Measurements from ENCODE around the gene AFMID.
A peak's percentile ranks its signal among the peaks of the same experiment; 100 is the strongest.
"Not testable (repeated sequence)": the region's sequence is repeated elsewhere in the genome, so short reads cannot be mapped to it uniquely, and the experiment has no call there.

Gene AFMID, protein sequence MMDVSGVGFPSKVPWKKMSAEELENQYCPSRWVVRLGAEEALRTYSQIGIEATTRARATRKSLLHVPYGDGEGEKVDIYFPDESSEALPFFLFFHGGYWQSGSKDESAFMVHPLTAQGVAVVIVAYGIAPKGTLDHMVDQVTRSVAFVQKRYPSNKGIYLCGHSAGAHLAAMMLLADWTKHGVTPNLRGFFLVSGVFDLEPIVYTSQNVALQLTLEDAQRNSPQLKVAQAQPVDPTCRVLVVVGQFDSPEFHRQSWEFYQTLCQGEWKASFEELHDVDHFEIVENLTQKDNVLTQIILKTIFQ

DNA sequence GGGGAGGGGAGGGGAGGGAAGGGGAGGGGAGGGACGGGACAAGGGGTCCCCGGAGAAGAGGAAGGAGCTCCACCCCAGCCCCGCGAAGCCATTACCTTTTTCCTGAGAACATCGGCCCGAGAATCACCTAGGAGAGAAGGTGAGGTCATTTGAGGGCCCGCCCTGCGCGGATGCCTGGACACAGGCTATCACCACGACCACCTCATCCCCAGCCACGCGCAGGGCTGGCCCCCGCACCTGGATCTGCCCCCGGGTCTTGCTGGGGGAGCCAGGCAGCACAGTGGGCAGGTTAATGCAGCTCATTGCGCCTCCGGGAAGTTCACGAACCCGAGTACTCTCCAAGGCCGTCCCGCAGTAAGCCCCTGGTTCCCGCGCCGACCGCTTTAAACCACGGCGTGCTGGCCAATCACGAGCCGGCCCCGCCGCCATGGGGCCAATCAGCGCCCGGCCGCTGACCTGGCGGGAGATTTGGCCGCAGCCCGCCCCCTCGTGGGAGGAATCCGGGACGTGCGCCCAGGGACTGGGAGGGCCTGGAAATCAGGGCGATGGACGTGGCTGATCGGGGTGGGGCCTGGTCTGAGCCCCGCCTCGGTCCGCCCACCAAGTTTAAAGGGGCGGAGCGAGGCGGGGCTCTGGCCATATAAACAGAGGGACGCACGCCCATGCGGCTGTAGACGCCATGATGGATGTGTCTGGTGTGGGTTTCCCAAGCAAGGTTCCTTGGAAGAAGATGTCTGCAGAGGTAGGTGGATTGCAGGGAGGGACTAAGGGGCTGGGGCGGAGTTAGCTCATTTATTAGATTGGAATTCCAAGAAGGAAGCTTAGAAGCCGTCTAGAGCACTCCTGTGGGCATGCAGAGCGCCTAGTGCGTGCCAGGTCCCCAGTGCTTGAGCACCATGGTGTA is at the start of gene AFMID, which contains the start of gene TK1:
AFMID (plus strand) TSS at position 671 of the 904 bp plus-strand sequence; CDS start at position 680, 9 bp downstream.
TK1 (minus strand) TSS at position 361 of the 904 bp plus-strand sequence; CDS start at position 303, 58 bp downstream.
- Mint-ChIP-seq H3K4me3 (peak within 1 kb of the TSS; percentile 92), H3K9me3 (no peaks in the 10 kb centered on the region), H3K36me3 (ENCODE audit: low read depth) (peaks cover 2% of the 10 kb centered on the region), H3K27ac (peak within 1 kb of the TSS; percentile 72), H3K27me3 (ENCODE audit: low read depth) (no peaks in the 10 kb centered on the region), H3K4me1 (ENCODE audit: low read depth) (peaks cover 22% of the 10 kb centered on the region)

DNA sequence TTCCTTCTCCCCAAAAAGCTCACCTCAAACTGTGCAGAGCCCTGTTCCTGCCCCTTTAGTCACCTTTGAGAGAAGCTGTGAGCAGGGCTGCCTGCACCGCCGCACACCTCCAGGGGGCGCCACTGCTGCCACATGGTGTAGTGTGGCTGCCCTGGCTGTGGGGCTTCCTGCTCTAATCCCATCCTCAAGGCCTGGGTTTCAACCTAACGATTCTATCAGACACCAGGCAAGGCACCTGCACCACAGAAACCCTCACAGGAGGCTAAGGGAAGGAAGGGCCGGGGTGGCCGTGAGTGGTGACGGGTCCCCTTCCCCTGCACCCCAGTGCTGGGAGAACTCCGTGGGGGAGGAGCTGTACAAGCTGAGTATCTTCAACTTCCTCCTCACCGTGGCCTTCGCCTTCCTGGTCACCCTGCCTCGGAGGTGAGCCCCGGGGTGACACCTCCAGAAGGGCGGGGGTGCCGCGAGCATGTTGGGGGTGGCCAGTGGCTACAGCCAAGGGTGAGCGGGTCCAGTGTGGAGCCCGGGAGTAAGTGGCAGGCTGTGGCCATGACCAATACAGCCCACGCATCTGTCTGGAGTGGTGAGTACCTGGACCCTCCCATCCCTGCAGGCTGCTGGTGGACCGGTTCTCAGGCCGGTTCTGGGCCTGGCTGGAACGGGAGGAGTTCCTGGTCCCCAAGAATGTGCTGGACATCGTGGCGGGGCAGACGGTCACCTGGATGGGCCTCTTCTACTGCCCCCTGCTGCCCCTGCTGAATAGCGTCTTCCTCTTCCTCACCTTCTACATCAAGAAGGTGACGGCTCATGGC is 49.6 kb upstream of the AFMID start:
- H3K27ac Mint-ChIP-seq = peak overlapping the region; percentile 49
- no peaks in the 10 kb centered on the region for H3K9me3 Mint-ChIP-seq
- H3K4me3 Mint-ChIP-seq = peak overlapping the region; percentile 44
- H3K36me3 Mint-ChIP-seq (ENCODE audit: low read depth) = peaks cover 60% of the 10 kb centered on the region
- H3K4me1 Mint-ChIP-seq (ENCODE audit: low read depth) = peaks cover 56% of the 10 kb centered on the region
- no peaks in the 10 kb centered on the region for H3K27me3 Mint-ChIP-seq (ENCODE audit: low read depth)

DNA sequence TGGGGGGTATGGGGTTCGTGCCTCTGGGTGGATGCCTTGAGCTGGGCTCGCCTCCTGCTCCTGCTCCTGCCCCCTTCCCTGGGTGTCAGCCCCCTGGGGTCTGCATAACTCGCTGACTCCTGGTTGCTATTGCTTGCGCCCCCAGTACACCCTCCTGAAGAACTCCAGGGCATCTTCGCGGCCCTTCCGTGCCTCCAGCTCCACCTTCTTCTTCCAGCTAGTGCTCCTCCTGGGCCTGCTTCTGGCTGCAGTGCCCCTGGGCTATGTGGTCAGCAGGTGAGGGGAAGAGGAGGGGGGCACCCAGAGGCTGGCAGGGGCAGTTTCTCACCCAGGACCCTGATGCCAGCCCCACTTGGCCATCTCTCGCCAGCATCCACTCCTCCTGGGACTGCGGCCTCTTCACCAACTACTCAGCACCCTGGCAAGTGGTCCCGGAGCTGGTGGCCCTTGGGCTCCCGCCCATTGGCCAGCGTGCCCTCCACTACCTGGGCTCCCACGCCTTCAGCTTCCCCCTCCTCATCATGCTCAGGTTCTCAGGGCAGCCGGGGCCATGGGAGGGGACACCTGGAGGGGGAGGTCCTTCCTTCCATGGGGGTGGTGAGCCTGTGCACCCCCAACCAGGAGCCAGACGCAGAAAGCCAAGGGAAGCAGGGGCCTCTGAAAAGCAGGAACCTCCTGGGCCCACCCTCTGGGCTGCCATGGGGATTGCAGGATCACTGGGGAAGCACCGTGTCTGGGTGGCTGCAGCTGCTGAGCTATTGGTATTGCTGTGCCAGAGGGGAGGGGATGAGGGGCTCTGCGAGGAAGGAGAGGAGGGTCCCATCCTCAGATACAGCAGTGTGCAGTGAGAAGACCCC is 48.7 kb upstream of the AFMID start:
- peaks cover 54% of the 10 kb centered on the region for H3K36me3 Mint-ChIP-seq (ENCODE audit: low read depth)
- no peaks in the 10 kb centered on the region for H3K9me3 Mint-ChIP-seq
- no peak overlapping the region for H3K4me3 Mint-ChIP-seq
- peak overlapping the region; percentile 59 for H3K27ac Mint-ChIP-seq
- H3K4me1 Mint-ChIP-seq (ENCODE audit: low read depth) = peaks cover 53% of the 10 kb centered on the region
- H3K27me3 Mint-ChIP-seq (ENCODE audit: low read depth) = no peaks in the 10 kb centered on the region

DNA sequence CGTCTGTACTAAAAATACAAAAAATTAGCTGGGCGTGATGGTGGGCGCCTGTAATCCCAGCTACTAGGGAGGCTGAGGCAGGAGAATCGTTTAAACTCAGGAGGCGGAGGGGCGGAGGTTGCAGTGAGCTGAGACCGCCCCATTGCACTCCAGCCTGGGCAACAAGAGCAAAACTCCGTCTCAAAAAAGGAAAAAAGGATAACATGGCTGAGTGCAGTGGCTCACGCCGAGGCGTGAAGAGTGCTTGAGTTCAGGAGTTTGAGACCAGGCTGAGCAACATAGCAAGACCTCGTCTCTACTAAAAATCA is 47.3 kb upstream of the AFMID start:
- Mint-ChIP-seq H3K36me3 (ENCODE audit: low read depth) (peaks cover 40% of the 10 kb centered on the region), H3K4me1 (ENCODE audit: low read depth) (peaks cover 40% of the 10 kb centered on the region), H3K27ac (peak overlapping the region; percentile 68)
- not testable (repeated sequence) for H3K4me3 Mint-ChIP-seq; H3K9me3 Mint-ChIP-seq; H3K27me3 Mint-ChIP-seq (ENCODE audit: low read depth)

DNA sequence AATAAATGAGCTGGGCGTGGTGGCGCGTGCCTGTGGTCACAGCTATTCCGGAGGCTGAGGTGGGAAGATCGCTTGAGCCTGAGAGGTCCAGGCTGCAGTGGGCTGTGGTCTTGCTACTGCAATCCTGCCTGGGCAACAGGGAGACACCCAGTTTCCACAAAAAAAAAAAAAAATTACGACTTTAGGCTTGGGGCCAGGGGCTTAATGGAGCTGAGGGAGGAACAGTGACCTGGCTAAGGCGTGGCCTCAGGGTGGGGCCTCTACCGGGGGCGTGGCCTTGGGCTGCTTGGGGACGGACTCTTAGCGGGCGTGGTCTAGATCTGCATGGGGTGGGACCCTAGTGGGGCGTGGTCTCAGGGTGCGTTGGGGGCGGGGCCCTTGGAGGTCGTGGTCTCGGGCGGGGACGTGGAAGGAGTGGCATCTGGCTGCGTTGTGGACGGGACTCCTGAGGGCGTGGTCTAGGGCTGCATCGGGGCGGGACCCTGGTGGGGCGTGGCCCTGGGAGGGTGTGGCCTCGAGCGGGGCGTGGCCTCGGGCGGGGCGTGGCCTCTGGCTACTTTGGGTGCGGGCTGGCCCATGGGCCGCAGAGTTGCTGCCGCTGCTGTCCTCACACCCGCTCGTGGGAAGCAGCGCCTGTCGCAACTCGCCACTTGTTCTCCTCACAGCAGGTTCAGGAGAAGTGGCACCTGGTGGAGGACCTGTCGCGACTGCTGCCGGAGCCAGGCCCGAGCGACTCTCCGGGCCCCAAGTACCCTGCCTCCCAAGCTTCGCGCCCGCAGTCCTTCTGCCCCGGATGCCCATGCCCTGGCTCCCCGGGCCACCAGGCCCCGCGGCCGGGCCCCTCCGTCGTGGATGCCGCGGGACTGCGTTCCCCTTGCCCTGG is 46.8 kb upstream of the AFMID start:
- peak overlapping the region; percentile 68 for H3K27ac Mint-ChIP-seq
- peaks cover 38% of the 10 kb centered on the region for H3K36me3 Mint-ChIP-seq (ENCODE audit: low read depth)
- H3K4me1 Mint-ChIP-seq (ENCODE audit: low read depth) = peaks cover 37% of the 10 kb centered on the region
- no peaks in the 10 kb centered on the region for H3K27me3 Mint-ChIP-seq (ENCODE audit: low read depth)
- H3K4me3 Mint-ChIP-seq = peak overlapping the region; percentile 9
- H3K9me3 Mint-ChIP-seq = no peaks in the 10 kb centered on the region

DNA sequence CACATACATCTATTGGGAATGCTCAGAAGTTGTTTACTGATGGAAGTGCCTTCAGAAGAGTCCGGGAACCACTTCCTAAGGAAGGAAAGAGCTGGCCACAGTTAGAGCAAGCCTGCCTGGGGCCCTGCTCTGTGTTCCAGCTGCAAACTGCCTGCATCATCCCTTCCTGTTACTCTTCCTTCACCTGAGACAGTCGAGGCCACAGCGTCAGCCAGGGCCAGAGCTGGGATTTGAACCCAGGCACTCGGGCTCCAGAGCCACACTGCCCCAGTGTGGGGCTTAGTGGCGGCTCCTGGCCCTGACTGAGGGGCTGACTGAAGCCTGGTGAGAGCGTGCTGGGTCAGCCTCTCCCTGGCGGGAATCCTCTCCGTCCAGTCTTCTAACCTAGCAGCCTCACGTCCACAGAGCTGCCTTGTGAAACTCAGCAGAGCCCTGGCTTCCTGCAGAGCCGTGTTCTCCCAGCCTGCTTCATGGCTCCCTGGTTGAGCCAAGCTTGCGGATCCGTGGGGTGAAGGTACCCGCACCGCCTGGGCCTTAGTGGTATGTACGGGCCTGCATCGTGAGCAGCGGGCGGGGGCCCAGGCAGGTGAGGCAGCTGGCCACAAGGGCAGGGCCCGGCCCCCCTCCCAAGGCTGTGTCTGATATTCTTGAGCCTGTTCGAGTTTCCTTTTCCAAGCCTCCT is 45.6 kb upstream of the AFMID start:
- H3K4me3 Mint-ChIP-seq = no peak overlapping the region
- no peak overlapping the region for H3K27ac Mint-ChIP-seq
- H3K4me1 Mint-ChIP-seq (ENCODE audit: low read depth) = peaks cover 31% of the 10 kb centered on the region
- H3K36me3 Mint-ChIP-seq (ENCODE audit: low read depth) = peaks cover 28% of the 10 kb centered on the region
- H3K27me3 Mint-ChIP-seq (ENCODE audit: low read depth) = no peaks in the 10 kb centered on the region
- no peaks in the 10 kb centered on the region for H3K9me3 Mint-ChIP-seq

DNA sequence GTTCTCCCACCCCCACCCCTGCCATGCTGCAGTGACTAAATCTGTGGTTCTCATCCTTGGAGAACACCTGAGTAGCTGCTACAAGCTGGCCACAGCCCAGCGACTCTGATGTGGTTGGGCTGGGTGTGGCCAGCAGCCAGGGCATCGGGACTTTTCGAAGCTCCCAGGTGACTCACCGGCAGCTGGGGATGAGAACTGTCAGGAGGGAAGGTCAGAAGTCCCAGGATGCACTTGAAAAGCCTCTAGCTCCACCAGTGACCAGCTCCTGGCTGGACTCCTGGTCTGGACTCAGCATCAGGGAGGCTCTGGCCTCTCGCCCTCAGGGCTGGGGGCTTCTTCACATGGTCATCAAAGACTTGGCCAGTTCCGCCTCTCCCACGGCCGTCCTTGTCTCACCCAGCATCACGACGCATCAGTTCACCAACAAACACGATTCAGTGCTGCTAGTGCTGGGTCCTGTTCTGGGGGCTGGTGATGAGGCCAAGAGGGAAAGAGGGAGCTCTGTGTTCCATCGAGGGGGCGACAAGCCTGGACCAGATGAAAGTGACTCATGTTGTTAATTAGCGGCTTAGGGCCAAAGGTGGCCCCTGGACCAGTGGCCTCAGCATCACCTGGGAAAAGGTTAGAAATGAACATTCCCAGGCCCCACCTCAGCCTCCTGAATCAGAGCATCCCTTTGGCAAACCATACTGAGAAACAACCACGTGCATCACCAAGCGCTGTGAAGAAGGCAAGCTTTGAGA is 44.9 kb upstream of the AFMID start:
- H3K27me3 Mint-ChIP-seq (ENCODE audit: low read depth) = no peaks in the 10 kb centered on the region
- no peaks in the 10 kb centered on the region for H3K9me3 Mint-ChIP-seq
- H3K27ac Mint-ChIP-seq = no peak overlapping the region
- H3K4me3 Mint-ChIP-seq = no peak overlapping the region
- peaks cover 24% of the 10 kb centered on the region for H3K4me1 Mint-ChIP-seq (ENCODE audit: low read depth)
- H3K36me3 Mint-ChIP-seq (ENCODE audit: low read depth) = peaks cover 24% of the 10 kb centered on the region

DNA sequence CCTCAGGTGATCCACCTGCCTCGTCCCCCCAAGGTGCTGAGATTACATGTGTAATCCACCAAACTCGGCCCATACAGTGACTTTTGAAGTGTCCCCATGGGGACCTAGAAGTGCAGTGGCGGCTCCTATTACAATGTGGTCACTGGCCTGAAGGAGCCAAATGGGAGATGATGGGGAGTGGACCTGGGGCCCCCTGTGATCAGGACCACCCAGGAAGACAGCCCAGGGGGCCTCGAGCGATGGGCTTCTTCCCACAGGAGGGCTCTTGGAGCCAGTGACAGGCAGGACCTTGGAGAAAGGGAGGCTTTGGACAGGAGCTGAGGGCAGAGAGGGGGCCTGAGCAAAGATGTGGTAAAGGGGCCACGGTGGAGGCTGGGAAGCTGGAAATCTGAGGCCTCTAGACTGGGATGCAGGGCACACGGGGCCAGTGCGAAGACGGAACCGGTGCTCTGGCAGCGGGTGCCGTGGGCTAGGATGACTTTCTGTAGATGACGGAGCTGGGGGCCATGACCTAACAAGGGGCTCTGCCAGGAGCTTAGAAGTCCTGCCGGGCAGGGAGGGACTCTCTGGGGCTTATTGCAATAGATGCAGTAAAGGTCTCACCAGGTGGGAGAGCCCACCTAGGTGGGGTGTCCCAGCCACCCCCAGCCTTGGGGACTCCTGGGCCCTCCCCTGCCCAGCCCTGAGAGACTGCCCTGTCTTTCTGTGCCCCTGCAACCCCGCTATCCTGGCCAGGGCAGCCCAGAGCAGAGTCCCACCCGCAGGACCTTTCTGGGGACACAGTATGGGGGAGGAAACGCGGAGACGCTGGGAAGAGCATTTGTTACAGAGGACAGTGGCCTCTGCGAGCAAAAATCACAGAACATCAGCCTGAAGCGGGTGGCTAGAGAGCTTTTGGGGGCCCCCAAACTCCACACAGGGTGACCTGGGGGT is 43.7 kb upstream of the AFMID start:
- H3K27ac Mint-ChIP-seq = peak overlapping the region; percentile 36
- H3K4me1 Mint-ChIP-seq (ENCODE audit: low read depth) = peaks cover 24% of the 10 kb centered on the region
- no peaks in the 10 kb centered on the region for H3K9me3 Mint-ChIP-seq
- no peak overlapping the region for H3K4me3 Mint-ChIP-seq
- no peaks in the 10 kb centered on the region for H3K27me3 Mint-ChIP-seq (ENCODE audit: low read depth)
- peaks cover 23% of the 10 kb centered on the region for H3K36me3 Mint-ChIP-seq (ENCODE audit: low read depth)

DNA sequence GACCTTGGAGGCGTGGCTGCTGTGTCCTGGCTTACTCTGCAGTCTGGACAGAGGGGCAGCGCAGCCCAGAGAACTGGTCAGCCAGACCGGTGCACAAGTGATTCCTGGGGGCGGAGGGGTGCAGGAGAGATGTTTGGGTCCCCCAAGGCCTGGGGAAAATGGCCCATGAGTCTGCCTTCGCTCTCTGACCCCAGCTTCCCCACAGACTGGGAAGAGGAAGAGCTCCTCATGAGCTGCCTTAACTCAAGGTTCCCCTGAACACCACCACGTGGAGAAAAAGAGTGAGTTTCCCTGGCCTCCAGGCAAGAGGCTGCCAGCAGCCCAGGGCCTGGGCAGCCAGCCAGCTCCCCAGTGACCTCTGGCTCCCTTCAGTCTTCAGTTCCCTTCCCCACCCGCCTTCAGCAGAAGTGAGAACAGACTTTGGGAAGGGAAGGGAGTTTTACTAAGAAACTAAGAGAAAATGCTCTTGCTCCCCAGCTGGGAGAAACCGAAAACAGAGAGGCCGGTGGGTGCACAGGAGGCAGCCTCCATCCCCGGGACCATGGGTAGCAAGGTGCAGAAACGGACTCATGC is 42.9 kb upstream of the AFMID start:
- Mint-ChIP-seq H3K36me3 (ENCODE audit: low read depth) (peaks cover 16% of the 10 kb centered on the region), H3K27ac (no peak overlapping the region), H3K4me1 (ENCODE audit: low read depth) (peaks cover 22% of the 10 kb centered on the region), H3K9me3 (no peaks in the 10 kb centered on the region), H3K27me3 (ENCODE audit: low read depth) (no peaks in the 10 kb centered on the region), H3K4me3 (no peak overlapping the region)

DNA sequence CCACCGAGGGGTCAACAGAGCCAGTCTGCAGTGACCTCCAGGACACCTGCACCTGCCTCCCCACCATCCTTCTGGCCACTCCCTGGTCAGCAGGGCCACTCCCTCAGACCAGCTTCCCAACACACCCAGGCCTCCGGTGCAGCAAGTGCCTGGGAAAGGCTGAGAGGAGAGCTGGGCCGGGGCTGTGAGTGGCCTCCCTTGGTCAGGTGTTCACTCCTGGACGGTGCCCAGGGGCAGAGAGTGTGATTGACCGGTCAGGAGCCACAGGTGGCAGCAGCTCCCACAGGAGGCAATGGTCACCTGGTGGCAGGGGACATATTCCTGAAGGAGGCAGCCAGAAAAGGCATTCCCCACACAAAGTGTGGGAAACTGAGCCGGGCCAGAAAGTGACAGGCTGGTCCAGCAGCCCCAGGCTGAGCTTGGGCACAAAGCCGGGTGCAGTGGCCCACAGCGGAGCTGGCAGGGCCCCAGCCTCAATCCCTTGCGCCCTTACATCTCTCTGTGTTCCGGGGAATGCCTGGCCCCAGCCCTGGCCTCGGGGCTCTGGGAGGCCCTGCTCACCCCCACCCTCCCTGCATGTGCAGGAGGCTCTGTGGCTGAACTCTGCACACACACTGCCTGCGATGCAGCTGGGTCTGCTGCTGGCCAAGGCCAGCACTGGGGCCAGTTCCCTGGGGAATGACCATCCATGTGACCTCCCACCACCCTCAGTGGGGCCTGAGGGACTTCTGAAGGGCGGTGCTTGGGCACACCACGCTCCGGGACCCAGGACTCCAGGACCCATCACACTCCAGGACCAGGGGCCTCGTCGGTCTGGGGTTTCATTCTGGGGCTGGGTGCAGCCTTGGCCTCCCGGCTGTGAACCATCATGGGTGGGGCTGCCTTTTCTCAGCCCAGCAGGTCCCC is 42.2 kb upstream of the AFMID start:
- Mint-ChIP-seq H3K4me1 (ENCODE audit: low read depth) (peaks cover 19% of the 10 kb centered on the region), H3K27ac (no peak overlapping the region), H3K9me3 (no peaks in the 10 kb centered on the region), H3K4me3 (no peak overlapping the region), H3K27me3 (ENCODE audit: low read depth) (no peaks in the 10 kb centered on the region), H3K36me3 (ENCODE audit: low read depth) (peaks cover 14% of the 10 kb centered on the region)
